HuH-7.5 (cell line): ENCODE data around the gene ARMS2.

Experiments used
- DNase-seq: peaks from one replicate; pipeline ENCODE4 v3.0.0; 2011; ENCODE audit warnings: low spot score

Gene ARMS2

DNA sequence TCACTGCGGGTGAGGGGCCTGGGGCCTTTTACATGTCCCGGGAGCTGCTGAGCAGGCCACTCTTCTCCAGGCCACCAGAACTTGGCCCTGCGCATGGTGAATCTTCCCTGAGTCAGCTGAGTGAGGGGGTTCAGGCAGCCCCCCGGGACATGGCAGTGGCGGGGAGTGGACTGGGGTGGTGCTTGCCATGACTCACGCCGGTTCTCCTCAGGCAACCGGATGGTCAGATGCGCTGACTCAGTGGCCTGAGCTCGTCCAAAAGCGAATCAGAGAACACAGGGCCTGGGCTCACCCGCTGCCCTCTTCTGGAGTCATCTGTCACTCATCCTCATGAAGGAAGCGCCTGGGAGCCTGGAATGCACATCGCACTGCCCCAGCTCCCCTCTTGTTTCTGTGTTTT is 40.4 kb downstream of the ARMS2 start:
- DNase-seq, result no peak

DNA sequence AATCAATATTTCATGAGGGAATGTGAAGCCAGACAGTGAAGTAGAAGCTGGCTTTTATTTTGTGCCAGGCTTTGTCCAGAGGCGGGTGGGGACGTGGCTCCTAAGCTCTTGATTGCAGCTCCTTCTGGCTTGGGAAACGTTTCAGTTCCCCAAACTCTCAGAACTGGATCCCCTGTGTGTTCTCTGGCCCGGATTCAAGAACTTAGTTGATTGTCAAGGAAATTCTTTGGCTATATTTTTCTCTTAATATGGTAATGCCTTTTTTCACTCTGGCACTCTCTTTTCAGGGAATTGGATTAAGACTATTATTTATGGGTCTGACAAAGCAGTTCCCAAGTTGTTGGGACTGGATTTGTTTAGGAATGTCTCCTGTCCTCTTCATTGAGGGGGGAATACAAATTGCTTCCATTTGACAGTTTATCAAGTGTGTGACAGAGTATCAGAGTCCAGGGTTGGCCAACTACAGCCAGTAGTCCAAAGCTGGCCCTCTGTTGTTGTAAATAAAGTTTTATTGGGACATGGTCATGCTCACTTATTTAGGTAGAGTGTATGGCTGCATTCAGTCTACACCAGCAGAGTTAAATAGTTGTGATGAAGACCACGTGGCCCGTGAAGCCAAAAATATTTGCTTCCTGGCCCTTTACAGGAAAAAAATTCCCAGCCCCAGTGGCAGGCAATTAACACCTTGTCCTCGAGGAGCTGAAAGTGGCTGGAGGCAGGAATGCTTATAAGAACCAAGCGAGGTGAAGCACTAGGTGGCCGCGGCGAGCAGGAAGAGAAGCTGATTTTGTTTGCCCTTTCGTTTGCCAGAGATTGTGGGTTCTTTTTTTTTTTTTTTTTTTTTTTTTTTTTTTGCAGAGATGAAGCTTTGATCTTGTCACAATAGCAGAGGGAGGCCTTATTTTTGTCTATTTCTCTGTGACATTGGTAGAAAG is 41.2 kb downstream of the ARMS2 start:
- DNase-seq, result no peak

DNA sequence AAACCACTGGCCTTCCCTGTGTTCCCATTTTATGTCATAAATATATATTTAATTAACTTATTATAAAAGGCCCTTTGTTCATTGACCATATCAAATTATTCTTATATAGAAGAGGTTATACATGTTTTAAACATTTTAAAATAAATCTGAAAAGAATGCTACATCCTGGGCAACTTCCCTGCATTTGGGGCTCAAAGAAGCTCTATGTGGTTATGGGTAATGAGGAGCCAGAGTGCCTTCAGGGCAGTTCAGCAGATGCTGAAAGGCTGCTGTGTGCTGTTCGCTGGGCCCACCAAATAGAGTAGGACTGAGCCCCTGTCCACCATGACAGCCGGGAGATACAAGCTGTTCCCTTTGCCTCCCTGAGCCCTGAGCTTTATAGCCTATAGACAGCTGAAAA is 42.8 kb downstream of the ARMS2 start:
- no peak for DNase-seq

DNA sequence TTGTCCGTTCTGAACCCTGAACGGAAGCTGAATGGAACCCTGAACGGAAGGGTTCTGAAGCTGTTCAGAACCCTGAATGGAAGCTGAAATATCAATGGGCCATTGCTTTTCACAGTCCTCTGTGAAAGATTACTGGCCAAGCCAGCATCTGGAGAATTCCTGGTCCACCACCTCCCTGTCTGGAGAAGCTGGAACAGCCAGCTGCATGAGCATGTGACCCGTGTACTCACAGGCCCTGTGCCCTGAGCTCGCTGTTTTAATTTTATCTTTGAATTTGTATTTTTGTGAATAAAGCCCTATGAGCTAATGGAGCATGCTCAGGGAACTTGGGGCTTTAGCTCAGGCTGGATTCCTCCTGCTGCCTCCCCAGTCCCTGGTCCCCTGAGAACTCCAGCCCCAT is 44.1 kb downstream of the ARMS2 start:
- no peak for DNase-seq

DNA sequence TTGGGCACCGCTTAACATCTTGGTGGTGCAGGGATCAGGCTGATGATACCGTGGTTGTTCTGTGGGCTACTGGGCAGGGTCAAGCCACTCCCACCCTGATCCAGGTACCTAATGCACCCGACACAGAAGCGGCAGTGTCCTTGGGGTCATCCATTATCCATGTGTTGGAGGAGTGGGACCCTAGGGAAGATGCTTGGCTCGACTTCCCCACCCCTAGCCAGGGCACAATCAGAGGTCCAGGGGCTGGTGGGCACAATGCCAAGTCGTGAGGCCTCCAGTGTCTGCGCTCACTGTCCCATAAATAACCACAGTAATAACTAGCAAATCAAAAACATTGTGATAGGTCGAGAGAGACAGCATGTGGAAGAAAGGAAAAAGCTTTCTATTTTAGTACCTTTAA is 44.6 kb downstream of the ARMS2 start:
- no peak for DNase-seq

DNA sequence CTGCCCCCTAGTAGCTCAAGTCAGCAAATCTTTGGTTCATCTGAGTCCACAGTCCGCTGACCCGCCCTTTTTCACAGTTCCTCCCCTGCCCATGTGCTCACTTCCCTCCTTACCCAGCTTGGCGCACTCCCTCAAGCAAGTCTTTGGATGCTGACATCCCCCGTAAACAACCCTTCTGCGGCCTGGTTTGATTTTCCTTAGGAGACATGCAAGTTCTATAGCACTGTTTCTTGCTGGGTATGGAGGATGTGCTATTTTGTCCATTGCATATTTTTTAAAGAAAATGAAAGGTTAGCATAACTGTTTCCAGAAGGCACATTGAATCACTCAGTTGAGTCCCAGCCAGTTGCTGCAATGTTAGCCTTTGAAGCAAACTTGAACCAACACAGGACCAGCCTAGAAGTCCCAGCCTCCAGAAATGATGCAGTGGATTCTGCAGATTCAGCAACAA is 45.1 kb downstream of the ARMS2 start:
- no peak for DNase-seq

DNA sequence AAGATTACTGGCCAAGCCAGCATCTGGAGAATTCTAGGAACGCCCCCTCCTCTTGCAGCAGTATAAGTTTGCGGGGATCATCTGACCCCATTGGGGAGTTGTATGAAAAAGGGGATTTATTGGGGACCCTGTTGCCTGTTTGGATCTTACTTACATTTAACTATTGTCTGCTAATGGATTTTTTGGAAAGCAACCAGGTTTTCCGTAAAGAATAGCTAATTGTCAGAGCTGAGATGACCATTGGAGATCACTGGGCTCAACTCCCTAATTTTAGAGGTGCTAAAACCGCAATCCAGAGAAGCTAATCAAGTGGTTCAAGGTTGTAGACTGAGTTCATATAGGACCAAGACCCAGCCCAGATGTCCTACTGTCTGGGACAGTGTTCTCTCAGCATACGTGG is 45.7 kb downstream of the ARMS2 start:
- DNase-seq, result no peak

DNA sequence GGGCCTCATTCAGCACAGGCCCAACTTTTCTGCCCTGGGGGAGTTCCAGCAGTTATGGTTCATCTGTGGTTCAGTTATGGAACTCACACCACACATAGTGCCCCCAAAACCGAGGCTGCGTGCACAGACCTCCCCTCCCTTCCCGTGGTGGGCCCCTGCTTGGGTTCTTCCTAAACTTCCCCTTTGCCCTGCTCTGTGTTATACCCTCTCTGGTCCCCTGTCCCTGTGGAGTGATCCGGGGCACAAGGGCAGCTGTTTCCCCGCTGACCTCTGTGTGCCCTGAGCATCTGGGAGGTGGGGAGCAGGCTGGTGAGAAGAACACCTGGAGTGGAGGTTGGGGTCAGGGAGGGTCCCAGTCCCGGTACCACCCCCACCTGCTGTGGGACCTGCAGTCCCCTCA is 46.3 kb downstream of the ARMS2 start:
- no peak for DNase-seq

DNA sequence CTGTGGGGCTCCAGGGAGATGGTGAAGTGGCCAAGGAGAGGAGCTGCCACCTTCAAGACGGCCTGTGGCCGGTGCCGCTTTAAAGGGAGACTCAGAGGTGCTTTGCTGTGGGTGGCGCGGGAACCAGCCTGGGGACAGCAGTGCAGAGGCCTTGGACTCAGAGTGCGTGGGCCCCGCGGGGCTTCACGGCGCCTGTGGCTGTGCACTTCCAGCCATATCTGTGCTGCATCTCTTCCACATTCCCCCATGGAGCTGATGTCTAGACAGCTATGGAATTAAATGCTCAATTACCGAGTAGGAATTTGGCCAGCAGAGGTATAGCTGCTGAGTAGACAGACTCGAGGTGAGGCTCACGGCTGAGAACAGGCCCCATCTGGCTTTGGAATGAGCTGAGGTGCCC is 48.6 kb downstream of the ARMS2 start:
- DNase-seq, result no peak

DNA sequence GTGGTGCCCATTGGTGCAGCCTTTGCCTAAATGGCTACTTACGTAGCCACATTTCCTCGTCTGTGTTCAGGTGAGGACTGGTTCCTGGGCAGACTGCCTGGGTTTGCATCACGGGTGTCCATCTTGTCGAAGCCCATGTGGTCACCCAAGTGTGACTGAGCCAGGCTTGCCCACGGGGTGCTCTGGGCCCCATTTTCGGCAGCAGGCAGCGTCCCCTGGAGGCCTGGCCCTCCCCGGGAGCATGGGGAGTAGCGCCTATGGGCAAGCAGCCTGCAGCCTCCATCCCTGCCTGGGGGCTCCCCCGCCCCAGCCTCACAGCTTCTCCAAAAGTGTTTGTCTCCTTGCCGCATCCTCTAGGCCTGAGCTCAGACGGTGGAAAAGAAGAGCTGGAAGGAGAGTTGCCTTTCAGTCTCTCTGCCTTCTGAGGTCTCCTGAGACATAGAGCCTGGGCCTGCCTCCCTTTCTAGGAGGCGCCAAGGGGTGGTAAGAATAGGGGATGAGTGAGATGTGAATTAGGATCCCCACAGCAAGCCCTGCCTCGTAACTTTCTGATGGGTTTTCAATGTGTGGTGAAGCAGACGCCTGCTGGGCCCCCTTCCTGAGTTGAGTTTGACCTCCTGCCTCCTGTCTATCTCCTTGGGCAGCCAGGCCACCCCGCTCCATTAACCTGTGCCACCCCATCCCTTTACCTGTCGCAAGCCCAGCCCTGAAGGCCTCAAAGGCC is 49.6 kb downstream of the ARMS2 start:
- DNase-seq, result no peak

DNA sequence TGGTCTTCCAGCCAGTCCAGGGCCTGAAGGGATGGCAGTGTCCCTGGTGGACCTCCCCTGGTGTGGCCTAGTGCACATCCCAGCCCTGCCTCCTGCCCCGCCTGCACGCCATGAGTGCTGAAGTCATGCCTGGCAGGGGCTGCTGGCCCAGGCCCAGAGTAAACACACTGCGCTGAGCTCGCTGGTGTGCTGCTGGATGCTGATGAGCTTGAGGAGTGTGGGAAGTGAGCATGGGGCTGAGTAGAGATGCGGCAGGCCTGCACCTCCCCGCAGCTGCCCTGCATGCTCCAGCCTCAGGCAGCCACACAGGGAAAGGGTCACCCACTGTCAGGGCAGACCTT is 50.1 kb downstream of the ARMS2 start:
- DNase-seq, result peak; percentile 34

DNA sequence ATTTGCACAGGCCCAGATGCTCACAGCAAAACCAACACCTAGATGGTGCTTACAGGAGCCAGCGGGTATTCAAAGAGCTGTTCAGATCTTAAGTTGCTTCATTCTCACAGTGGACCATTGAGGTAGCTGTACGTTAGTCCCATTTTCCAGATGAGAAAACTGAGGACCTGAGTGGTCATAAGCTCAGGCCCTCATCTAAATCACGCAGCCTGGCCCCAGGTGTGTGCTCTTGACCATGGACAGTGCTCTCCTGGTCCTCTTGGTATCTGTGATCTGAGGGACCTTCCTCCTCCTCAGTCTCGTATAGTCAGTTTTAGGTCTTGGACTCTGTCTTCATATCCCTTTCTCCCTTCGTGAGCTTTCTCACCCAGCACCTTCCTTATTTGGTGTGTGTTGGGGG is 50.6 kb downstream of the ARMS2 start:
- no peak for DNase-seq

DNA sequence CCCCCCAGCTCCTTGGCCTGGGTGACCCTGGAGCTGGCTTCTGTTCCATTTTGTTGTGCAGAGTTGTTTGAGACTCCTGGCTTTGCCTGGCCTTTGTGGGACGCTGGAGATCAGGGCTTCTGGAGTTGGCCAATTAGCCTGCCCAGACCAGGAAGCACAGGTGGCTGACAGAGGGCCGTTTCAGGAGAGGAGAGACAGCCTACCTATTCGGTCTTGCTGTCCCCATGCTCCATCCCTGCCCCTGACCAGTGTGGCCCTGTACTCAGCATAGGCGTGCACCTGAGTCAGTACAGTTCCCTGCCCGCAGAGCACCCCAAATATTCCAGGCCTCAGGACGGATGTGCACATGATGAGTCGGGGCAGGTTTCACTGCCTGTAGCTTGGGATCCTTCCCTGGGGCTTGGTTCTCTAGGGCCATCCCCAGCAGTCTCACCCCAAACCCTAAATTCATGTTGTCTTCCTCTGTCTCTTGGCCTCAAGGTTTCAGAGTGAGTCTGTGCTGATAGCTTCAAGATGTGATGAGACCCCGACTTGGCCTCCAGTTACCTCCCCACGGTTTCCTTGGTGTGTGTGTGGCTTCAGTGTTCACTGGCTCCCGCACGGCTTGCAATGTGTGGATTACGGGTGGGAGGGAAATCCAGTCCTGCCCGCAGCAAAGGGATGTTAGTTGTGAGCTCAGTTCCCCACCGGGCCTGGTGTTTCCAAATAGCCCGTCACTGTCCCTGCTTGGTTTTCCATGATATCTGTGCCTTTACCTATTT is 51.6 kb downstream of the ARMS2 start:
- no peak for DNase-seq
